ENCODE measurements around the gene HEATR9.
"Not testable (repeated sequence)": the region's sequence is repeated elsewhere in the genome, so short reads cannot be mapped to it uniquely, and the experiment has no call there.

The HEATR9 gene, protein sequence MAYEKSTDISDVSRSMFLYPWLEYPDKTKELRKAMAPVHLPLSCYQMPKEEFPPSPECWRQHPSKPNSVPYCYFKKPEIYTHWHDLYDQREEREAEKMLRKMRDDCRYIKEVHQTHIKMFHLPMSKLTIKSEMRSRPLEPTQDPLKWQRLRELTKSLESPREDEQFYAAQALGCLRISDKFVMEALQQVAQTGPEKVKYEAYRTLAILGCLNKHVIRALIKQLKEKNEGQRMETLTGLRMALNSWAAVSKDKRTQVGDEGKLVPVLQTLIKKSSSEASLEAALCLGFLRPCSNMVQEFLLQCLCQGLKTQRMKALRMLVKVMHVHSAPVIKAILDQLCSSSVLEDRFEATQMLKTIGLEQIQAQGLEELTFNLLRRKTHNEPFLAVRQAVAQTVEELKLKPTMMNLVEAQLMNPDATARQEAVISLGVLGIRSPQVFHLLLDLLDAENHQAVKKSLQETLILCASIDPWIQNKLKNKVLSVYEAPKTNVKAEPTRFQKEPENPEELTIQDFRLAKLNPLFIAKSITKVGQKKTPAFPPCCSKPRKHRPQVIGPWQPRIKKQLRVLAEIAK

DNA sequence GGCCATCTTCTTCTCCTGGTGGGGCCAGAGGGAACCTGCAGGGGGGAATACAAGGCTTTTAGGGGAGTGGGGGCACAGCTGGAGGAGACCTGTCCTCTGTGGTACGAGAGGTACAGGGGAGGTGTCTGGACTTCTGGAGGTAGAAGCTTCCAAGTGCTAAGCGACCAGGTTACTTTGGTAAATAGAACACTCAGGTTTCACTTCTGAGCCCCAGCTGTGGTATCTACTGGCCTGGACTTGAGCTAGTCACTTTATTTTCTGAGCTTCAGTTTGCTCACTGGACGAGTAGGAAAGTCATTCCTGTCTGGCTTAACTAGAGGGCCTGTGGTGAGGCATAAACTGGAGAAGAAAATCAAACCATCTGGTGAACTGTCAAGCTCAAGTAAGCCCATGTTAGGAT lies at the start of gene HEATR9:
TSS of gene HEATR9 (minus strand) at position 155 of the 400 bp plus-strand sequence. CDS start at position 6, 149 bp downstream.
- DNase-seq (ENCODE audit: low read depth) = no peak

DNA sequence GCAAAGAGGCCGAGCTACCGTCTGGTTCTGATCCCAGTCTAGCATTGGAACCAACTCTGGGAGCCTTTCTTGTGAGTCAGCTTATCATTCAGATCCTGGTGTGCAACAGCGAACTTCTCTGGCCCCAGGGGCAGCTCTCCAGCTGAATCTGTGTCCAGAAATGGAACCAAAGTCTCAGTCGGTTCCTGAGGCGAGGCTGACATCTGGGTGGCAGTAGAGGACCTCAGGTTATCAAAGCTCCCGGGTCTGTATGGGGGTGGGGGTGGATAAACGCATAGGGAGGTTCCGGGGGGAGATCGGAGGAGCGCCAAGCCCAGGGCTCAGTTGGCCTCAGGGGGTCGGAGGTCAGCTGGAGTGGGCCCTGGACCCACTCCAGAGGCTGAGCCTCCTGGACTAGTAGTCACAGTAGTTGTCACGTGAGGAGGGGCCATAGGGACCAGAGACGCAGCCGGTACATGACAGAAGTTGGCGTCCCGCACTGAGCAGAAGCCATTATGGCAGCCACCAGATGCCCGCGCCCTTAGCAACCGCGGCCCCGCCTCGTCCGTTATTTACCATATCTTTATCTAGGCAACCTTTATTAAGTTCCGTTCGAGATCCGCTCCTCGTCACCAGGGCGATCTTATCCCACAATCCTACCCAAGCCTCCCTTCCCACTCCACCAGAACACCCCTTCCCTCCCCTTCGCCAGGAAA lies 49.0 kb upstream of the HEATR9 start:
- DNase-seq (ENCODE audit: low read depth) = no peak

DNA sequence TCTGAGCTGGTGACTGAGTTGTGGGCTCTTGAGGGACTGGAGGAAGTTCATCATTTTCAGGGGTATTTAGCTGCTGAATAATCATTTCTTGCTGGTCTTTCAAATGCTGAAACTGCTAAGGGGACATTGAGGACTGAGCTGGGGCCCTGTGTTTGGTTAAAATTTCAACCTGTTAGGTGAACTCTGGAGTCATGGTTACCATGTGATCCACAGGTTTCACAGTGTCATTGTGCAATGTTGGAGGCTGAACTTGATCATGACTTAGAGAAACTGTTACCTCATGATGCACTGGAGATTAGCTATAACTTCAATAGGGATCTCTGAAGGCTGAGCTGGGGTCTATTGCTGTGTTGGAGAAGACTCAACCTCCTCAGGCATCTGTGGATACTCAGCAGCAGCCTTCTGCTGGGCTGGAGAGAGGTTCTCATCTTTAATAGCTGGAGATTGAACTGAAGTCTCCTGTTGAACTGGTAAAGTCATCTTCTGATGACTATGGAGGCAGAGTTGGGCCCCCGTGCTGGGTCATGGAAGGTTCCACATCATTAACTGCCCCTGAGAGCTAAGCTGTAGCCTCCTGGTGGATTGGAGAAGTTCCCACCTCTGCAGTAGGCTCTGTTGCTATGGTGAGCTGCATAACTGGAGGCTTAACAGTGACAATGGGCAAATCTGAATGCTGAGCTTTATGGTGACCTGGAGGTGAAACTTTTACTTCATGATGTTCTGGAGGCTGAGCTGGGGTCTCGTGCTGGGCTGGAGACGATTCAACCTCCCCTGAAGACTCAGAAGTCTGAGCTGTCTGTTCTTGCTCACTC lies 46.7 kb upstream of the HEATR9 start:
- DNase-seq (ENCODE audit: low read depth) = no peak

DNA sequence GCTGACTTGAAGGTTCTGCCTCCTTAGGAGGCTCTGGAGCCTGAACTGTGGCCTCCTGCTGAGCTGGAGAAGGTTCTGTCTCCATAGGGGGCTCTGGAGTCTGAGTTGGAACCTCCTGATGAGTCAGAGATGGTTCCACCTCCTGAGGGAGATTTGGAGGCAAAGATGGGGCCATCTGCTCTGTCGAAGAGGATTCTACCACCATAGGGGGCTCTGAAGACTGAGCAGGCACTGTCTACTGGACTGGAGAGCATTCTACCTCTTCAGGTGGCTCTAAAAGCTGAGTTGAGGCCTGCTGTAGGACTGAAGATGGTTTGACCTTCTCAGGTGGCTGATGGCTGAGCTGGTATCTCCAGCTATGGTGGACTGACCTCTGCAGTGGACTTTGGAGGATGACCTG lies 45.7 kb upstream of the HEATR9 start:
- no peak for DNase-seq (ENCODE audit: low read depth)

DNA sequence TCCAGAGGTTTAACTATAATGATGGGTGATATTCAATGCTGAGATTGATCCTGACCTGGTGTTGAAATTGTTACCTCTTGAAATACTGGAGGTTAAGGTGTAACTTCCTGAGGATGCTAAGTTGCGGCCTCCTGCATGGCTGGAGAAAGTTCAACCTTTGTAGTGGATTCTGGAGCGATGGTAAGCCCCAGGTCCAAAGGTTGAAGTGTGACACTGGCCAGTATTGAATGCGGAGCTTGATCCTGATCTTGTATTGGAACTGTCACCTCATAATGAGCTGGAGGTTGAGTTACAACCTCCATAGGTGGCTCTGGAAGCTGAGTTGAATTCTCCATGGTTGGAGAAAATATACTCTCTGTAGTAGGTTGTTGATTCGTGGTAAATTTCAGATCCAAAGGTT lies 44.9 kb upstream of the HEATR9 start:
- DNase-seq (ENCODE audit: low read depth) = no peak

DNA sequence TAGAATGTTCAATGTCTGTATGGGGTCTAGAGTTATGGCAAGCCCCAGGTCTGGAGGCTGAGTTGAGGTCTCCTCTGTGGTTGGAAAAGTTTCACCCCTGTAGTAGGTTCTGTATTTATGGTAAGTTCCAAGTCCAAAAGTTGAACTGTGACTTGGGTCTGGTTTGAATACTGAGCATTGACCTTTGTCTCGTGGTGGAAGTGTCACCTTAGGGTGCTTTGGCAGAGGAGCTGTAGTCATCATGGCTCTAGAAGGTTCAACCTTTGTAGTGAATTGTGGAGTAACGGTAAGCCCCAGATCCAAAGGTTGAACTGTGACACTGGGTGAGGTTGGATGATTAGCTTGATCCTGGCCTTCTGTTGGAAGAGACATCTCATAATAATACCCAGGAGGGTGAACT lies 44.3 kb upstream of the HEATR9 start:
- DNase-seq (ENCODE audit: low read depth) = no peak

DNA sequence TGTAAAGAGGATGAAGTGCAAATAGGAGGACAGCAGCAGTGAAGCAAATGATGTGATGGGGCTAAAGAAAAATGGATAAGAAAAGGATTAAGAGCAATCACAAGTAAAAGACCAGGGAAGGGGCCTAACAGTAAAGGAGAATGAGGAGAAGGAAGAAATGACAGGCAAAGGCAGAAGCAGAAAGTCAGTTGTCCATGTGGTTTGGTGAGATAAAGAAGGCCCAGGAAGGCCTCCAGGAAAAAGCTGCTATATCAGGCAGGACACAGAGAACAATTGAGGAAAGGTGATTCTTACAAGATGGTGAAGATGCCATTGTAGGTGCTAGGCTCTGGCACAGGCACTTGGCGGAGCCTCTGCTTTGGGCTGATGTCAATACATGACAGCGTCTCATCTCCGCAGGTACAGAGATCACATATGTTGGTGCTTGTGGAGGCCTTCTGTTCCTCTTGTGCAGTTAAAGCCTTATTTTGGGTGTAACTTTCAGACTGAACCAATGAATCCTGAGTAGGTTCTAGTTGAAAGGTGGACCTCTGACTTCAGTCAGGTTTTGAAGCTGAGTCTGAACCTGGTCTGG lies 43.7 kb upstream of the HEATR9 start:
- DNase-seq (ENCODE audit: low read depth) = no peak

DNA sequence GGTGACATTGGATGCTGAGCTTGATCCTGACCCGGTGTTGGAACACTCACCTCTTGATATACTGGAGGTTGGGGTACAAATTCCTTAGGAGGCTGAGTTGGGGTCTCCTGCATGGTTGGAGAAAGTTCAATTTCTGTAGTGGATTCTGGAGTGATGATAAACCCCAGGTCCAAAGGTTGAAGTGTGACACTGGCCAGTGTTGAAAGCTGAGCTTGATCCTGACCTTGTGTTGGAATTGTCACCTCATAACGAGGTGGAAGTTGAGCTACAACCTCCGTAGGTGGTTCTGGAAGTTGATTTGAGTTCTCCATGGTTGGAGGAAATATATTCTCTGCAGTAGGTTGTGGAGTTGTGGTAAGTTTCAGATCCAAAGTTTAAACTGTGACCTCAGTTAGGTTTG lies 40.7 kb upstream of the HEATR9 start:
- DNase-seq (ENCODE audit: low read depth) = no peak

DNA sequence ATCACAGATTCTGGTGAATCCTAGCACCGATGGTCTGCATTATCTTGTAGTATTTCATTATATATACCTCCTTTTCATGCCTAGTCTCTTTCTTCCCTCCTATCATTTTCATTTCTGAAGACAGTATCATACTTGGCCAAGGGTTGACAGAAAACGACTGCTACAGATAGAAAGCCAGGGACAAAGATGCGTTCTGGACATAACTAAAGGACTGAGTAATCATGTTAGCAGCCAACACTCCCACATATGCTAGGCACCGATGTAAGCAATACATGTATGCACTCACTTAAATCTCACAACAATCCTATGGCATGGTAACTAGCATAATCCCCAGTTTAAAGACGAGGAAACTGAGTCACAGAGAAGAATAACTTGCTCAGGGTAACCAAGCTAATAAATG lies 39.0 kb upstream of the HEATR9 start:
- DNase-seq (ENCODE audit: low read depth) = no peak

DNA sequence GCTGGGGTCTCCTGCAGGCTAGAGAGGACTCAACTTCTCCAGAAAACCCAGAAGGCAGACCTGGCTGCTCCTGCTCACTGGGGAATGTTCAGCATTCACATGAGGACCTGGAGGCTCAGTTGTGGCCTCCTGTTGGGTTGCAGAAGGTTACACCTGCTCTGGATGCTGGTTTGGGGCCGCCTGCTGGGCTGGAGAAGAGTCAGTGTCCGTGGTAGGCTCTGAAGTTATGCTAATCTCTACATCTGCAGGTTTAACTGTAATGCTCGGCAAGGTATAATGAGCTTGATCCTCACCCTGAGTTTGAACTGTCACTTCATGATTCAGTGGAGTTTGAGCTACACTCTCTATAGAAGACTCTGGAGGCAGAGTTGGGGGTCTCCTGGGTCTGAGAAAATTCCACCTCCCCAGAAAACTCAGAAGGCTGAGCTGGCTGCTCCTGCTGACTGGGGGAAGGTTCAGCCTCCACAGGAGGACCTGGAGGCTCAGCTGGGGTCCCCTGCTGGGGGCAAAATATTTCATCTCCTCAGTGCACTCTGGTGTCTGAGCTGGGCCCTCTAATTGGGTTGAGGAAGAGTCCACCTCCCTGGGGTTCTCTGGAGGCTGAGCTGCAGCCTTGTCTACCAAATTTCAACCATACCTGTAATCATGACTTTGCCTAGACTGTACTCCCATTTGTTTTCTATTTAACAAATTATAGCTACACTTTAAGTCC lies 38.4 kb upstream of the HEATR9 start:
- DNase-seq (ENCODE audit: low read depth) = no peak

DNA sequence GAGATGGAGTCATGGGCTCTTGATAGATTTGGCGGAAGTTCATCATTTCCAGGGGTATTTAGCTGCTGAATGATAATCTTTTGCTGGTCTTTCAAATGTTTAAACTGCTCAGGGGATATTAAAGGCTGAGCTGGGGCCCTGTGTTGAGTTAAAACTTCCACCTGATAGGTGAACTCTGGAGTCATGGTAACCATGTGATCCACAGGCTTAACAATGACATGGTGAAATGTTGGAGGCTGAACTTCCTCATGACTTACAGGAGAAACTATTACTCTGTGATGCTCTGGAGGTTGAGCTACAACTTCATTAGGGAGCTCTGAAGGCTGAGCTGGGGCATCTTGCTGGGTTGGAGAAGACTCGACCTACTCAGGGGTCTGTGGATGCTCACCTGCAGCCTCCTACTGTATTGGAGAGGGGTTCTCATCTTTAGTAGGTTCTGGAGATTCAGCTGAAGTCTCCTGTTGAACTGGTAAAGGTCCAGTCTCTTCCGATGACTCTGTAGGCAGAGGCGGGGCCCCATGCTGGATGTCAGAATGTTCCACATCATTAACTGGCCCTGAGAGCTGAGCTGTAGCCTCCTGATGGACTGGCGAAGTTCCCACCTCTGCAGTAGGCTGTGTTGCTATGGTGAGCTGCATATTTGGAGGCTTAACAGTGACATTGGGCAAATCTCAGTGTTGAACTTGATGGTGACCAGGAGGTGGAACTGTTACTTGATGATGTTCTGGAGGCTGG lies 37.7 kb upstream of the HEATR9 start:
- DNase-seq (ENCODE audit: low read depth) = no peak

DNA sequence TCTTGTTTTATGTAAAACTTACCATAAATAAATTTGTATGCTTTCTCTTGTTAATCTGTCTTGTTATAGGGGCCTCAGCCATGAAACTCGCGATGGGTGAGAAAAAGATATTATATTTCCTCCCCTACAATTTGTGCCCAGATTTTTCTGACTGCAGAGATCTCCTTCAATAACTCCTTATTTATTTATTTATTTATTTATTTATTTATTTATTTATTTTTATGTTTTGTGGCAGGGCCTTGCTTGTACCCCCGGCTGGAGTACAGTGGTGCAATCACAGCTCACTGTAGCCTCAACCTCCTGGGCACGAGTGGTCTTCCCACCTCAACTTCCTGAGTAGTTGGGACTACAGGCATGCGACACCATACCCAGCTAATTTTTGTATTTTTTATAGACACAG lies 34.8 kb upstream of the HEATR9 start:
- no peak for DNase-seq (ENCODE audit: low read depth)

DNA sequence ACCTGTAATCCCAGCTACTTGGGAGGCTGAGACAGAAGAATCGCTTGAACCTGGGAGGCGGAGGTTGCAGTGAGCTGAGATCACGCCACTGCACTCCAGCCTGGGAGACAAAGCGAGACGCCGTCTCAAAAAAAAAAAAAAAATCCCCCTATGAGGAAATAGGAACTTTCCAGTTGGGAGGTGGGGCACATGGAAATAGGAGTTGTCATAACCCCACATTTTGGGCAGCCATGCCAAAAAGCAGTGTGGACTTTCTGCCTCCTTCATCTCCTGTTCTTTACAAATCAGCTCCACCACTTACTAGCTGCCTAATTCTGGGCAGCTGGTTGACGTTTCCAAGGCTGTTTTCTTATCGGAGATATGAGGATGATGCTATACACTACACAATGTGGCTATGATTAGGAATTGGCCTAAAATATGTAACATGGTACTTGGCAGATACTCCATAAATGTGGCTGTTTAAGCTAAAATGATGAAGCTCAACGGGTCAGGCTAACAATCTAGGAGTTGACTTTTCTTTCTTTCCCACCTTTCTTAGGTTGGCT lies 33.0 kb upstream of the HEATR9 start:
- no peak for DNase-seq (ENCODE audit: low read depth)

DNA sequence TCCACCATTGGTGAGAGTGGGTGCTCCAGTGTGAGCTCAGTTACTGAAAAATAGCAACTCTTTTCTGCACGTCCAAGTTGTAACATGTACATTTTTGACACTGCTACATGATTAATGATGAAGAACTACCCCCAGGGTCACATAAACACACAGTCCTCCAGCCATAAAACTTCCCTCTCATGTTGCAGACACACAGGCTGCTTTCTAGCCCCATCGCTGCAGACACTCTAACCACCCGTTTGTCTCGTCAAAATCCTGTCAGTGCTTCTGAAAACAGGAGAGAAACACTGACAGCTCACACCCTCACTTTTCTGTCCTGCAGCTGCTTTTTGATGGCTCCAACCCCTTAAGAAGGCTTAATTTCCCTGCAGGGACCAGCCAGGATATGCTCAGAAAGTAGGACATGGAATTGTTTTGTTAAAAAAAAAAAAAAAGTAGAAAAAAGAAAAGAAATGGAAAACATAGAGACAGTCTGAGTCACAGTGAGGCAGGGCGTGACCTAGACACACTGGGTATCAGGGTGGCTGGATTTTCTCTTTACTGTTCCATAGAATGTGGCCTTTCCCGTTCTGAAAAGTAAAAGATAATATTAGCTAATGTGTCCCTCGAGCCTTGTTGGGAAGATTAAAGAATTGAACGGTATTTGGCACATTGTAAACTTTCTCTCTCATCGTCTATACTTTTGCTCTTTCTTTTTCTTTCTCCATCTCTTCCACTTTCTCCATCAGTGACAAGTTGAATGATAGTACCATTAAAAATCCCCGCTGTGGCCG lies 32.2 kb upstream of the HEATR9 start:
- no peak for DNase-seq (ENCODE audit: low read depth)

DNA sequence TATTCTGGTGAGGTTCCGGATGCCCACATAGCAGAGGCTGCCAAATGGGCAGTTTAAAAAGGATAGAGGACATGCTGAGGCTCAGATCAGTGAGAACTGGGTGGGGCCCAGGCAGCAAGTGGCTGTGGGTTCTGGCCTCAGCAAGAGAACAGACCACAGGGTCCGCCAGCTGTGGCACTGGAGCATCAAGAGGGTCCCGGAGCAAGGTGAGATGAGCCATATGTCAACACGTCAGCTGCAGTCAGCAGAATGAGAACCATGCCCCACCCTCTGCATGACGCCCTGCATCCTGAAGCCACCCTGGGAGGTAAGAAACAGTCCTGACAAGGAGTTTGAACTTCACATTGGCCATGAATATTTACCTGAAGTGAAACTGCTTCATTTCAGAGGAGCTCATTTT lies 31.6 kb upstream of the HEATR9 start:
- no peak for DNase-seq (ENCODE audit: low read depth)

DNA sequence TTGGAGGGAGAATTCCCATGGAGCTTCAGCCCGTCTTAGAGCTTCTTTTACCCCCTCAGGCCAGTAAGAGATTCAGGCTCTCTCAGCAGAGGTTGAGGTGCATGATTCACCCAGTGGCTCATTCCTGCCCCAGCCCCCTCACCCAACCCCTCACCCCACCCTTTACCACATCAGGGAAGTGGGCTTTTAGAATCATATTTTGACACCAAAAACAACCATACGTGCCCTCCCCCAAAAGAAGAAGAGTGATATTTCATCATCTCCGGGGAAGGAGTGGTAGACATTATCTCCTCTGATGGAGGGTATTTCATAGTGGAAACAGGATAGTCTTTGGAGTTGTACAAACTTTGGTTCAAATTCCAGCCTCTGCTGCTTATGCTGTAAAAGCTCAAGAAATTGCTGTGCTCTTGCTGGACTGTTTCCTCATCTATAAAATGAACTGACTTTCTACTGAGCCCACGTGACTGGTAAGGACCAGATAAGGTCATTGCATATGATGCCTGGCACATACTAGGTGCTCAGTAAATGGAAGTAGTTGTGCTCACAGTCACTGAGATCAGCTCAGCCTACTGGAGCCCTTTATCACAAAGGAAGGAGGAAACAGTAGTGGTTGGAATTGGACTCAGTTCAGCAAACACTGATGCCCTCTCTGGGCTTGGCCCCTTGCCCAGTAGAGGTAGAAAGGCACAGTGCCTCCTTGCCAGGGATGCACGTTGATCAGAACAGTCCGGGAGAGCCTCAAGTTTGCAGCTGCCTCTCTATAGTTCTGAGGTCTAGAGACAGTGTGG lies 29.8 kb upstream of the HEATR9 start:
- DNase-seq (ENCODE audit: low read depth) = no peak

DNA sequence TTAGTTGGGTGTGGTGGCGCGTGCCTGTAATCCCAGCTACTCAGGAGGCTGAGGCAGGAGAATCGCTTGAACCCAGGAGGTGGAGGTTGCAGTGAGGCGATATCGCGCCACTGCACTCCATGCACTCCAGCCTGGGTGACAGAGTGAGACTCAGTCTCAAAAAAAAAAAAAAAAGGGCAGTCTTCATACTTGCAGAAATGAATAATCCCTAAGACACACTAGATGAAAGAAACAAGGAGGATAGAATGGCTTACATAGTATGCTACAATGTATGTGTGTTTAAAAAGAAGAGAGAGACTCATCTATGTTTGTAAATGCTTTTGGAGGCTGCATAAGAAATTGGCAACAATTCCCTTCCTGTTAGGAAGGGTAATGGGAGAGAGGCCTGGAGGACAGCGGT lies 29.1 kb upstream of the HEATR9 start:
- not testable (repeated sequence) for DNase-seq (ENCODE audit: low read depth)

DNA sequence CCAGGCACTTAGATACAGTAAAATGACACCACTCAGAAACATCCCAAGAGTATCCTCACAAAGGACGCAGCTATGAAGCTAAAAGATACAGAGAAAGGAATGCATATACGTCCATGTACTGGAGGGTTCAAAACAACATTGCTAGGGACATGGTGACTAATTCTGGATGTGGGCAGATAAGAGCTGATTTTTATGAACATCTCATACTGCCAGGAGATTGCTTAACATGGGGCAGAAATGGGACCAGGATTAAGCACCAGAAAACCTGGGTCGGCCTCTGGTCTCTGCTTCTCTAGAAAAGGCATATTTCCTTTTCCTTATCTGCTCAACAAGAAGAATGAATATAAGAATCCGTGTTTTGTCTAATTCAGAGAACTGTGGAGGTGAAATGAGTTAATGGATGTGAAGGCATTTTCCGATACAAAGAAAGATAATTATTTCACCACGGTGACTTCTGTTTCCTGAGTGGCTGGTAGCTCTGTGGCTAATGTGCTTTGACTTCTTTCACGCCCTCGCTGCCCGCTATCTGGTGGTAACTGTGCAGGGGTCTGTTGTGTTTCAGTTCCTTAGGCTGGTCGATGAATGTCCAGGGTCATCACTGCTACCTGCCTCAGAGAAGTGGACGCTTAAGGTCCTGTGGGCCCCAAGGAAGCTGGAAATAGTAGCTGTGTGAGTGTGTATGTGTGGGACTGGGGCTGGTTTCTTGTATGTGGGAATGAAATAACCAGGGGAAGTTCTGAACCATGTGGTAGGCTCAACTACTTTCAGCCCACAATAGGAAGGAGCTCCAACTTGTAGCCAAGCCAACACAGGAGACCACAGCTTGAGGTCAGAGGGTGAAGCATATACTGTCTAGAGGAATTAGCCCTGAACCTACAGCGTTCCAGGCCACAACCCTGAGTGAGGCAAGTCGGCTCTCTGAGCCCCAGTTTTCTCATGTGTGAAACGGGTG lies 27.2 kb upstream of the HEATR9 start:
- no peak for DNase-seq (ENCODE audit: low read depth)
